Astrocyte (in vitro differentiated cells and primary cell): ENCODE measurements around the gene ZFHX3. TPM values are rescaled to one million over a fixed set of nuclear protein-coding genes. Genes with fewer than 3 reads are reported as not detected.

Experiments
- DNase-seq: peaks from one replicate; pipeline ENCODE4 v3.0.0-alpha.2; 2010; ENCODE audit warnings: low read depth
- FAIRE-seq: peaks from 2 replicates; lab custom pipeline; 2011; peaks lifted over from hg19 to GRCh38; lab: Jason Lieb, UNC
- H2AFZ ChIP-seq: 2 replicates; pipeline ENCODE4 v1.6.0; 2012; ENCODE audit warnings: low read depth, low read length, inconsistent platforms
- H3K27ac ChIP-seq: 2 replicates; pipeline ENCODE4 v1.5.1; 2011; ENCODE audit warnings: low read depth, low read length, inconsistent platforms
- H3K27me3 ChIP-seq: 2 replicates; pipeline ENCODE4 v1.6.0; 2011; ENCODE audit warnings: low read length, inconsistent platforms; ENCODE audit not compliant: insufficient read depth
- H3K36me3 ChIP-seq: 2 replicates; pipeline ENCODE4 v1.5.1; 2011; ENCODE audit warnings: low read length, inconsistent platforms; ENCODE audit not compliant: insufficient read depth
- H3K4me1 ChIP-seq: 2 replicates; pipeline ENCODE4 v1.5.1; 2011; ENCODE audit warnings: low read length, inconsistent platforms; ENCODE audit not compliant: insufficient read depth
- H3K4me2 ChIP-seq: 2 replicates; pipeline ENCODE4 v1.6.0; 2012; ENCODE audit warnings: low read length, inconsistent platforms
- H3K4me3 ChIP-seq: 2 replicates; pipeline ENCODE4 v1.5.1; 2011; ENCODE audit warnings: low read depth, mild to moderate bottlenecking, low read length, inconsistent platforms; ENCODE audit not compliant: insufficient read depth
- H3K79me2 ChIP-seq: 2 replicates; pipeline ENCODE4 v1.6.0; 2012; ENCODE audit warnings: mild to moderate bottlenecking, low read length, inconsistent platforms; ENCODE audit not compliant: insufficient read depth
- H3K9ac ChIP-seq: 2 replicates; pipeline ENCODE4 v1.6.0; 2012; ENCODE audit warnings: mild to moderate bottlenecking, low read length, inconsistent platforms
- H3K9me3 ChIP-seq: 2 replicates; pipeline ENCODE4 v1.5.1; 2012; ENCODE audit warnings: low read depth, mild to moderate bottlenecking, low read length, inconsistent platforms; ENCODE audit not compliant: insufficient read depth
- H4K20me1 ChIP-seq: 2 replicates; pipeline ENCODE4 v1.6.0; 2012; ENCODE audit warnings: low read length, inconsistent platforms; ENCODE audit not compliant: insufficient read depth
- H3K27ac Mint-ChIP-seq: one replicate; pipeline ENCODE4 v1.8.0; 2021; ENCODE audit warnings: mild to moderate bottlenecking, mixed read lengths; ENCODE audit not compliant: unreplicated experiment
- H3K27me3 Mint-ChIP-seq: one replicate; pipeline ENCODE4 v1.8.0; 2021; ENCODE audit warnings: low read depth, mixed read lengths; ENCODE audit not compliant: unreplicated experiment
- H3K36me3 Mint-ChIP-seq: one replicate; pipeline ENCODE4 v1.8.0; 2021; ENCODE audit warnings: low read depth, mixed read lengths; ENCODE audit not compliant: unreplicated experiment
- H3K4me1 Mint-ChIP-seq: one replicate; pipeline ENCODE4 v1.8.0; 2021; ENCODE audit warnings: low read depth, mixed read lengths; ENCODE audit not compliant: unreplicated experiment
- H3K4me3 Mint-ChIP-seq: one replicate; pipeline ENCODE4 v1.8.0; 2021; ENCODE audit warnings: mild to moderate bottlenecking, moderate library complexity, mixed read lengths; ENCODE audit not compliant: unreplicated experiment
- H3K9me3 Mint-ChIP-seq: one replicate; pipeline ENCODE4 v1.8.0; 2021; ENCODE audit warnings: mild to moderate bottlenecking, mixed read lengths; ENCODE audit not compliant: unreplicated experiment
- EZH2 ChIP-seq: IDR thresholded peaks from 2 replicates; pipeline ENCODE4 v1.6.1; 2012; ENCODE audit warnings: mild to moderate bottlenecking, low read length, inconsistent platforms; ENCODE audit not compliant: insufficient read depth
- total RNA-seq: library from RNA; stranded (reverse); gene quantifications from 2 replicates; pipeline ENCODE4 v1.2.1, GENCODE V29; 2021
- TF ChIP-seq, protein P1 (sequence below): IDR thresholded peaks from 2 replicates; pipeline ENCODE4 v1.5.1; 2011; ENCODE audit warnings: low read depth, mild to moderate bottlenecking, inconsistent platforms, low read length, moderate library complexity; ENCODE audit not compliant: insufficient read depth

Gene ZFHX3
- total RNA-seq, 1 donor from 2014 or later, result 19.7 TPM

DNA sequence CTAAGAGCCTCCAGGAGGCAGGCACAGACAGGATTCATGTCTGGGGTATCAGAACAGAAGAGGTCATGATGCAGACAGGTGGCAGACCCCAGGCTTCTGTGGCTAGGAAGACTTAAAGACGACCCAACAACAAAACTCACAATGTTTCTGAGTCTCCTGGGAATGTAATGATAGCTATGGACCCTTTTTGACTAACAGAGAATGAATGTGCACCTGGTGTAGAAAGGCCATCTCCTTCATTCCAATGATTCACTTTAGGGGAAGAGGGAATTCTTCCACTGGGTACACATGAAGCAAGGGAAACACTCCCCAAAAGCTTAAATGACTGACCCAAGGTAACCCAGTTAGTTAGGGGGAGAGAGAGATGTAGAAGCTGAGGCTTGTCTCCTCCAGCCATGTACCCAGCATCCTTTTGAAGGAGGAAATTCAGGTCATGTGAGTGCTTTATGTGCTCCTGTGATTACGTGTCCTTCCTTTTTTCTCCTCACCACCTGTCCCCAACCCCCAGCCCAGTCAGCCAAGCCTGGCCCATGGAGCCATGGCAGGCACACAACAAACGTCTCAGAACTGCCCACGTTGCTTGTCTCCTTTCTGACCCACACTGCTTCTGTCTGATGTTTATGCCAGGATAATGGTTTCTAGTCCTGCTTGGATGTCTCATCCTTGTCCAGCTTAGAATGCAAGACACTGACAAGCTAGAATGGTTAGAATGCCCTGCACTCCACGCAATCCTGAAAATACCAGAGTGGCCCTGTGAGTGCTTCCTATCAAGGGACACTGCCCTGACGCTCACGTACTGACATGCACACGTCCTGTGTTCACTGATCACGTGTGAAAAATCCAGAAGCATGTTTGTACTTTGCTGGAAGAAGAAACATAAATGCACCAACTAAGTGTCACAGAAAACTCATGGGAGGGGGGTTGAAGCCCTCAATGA lies 156.4 kb downstream of the ZFHX3 start:
- Histone ChIP-seq H3K4me2 (no peak overlapping the region), H2AFZ (no peak overlapping the region), H3K9me3 (no peaks in the 10 kb centered on the region), H4K20me1 (peaks cover 14% of the 10 kb centered on the region), H3K4me1 (peaks cover 13% of the 10 kb centered on the region), H3K36me3 (peaks cover under 1% of the 10 kb centered on the region), H3K27ac (no peak overlapping the region), H3K9ac (no peak overlapping the region), H3K27me3 (no peaks in the 10 kb centered on the region), H3K79me2 (peaks cover 24% of the 10 kb centered on the region), H3K4me3 (no peak overlapping the region)
- H3K4me1 Mint-ChIP-seq, result peaks cover 13% of the 10 kb centered on the region
- H3K4me3 Mint-ChIP-seq, result no peak overlapping the region
- FAIRE-seq (no peak), DNase-seq (no peak)
- no peaks in the 10 kb centered on the region for H3K27me3 Mint-ChIP-seq
- no peak overlapping the region for H3K27ac Mint-ChIP-seq
- peaks cover 13% of the 10 kb centered on the region for H3K9me3 Mint-ChIP-seq
- H3K36me3 Mint-ChIP-seq, result peaks cover 32% of the 10 kb centered on the region
- TF ChIP-seq, protein P1, sequence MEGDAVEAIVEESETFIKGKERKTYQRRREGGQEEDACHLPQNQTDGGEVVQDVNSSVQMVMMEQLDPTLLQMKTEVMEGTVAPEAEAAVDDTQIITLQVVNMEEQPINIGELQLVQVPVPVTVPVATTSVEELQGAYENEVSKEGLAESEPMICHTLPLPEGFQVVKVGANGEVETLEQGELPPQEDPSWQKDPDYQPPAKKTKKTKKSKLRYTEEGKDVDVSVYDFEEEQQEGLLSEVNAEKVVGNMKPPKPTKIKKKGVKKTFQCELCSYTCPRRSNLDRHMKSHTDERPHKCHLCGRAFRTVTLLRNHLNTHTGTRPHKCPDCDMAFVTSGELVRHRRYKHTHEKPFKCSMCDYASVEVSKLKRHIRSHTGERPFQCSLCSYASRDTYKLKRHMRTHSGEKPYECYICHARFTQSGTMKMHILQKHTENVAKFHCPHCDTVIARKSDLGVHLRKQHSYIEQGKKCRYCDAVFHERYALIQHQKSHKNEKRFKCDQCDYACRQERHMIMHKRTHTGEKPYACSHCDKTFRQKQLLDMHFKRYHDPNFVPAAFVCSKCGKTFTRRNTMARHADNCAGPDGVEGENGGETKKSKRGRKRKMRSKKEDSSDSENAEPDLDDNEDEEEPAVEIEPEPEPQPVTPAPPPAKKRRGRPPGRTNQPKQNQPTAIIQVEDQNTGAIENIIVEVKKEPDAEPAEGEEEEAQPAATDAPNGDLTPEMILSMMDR, result no peak
- no peak for TF ChIP-seq EZH2

GRCh38 chr16:72890587-72890986 lies 157.3 kb downstream of the ZFHX3 start:
- H2AFZ ChIP-seq, result no peak overlapping the region
- H3K9me3 ChIP-seq, result no peaks in the 10 kb centered on the region
- peaks cover 4% of the 10 kb centered on the region for H3K36me3 ChIP-seq
- H4K20me1 ChIP-seq, result peaks cover 9% of the 10 kb centered on the region
- FAIRE-seq, result no peak
- no peaks in the 10 kb centered on the region for H3K27me3 ChIP-seq
- no peak overlapping the region for H3K4me2 ChIP-seq
- no peak overlapping the region for H3K9ac ChIP-seq
- DNase-seq, result no peak
- H3K79me2 ChIP-seq, result peaks cover 17% of the 10 kb centered on the region
- no peak overlapping the region for H3K4me3 ChIP-seq
- Mint-ChIP-seq H3K27ac (no peak overlapping the region), H3K36me3 (peaks cover 35% of the 10 kb centered on the region), H3K9me3 (peaks cover 13% of the 10 kb centered on the region), H3K4me3 (no peak overlapping the region), H3K4me1 (peaks cover 20% of the 10 kb centered on the region), H3K27me3 (no peaks in the 10 kb centered on the region)
- H3K4me1 ChIP-seq, result peaks cover 13% of the 10 kb centered on the region
- TF ChIP-seq, protein P1, result no peak
- TF ChIP-seq EZH2, result no peak
- H3K27ac ChIP-seq, result no peak overlapping the region
